Esophagus muscularis mucosa (tissue), 4 donors: ENCODE data around the gene DENND2A.
A peak's percentile ranks its signal among the peaks of the same experiment; 100 is the strongest.

Experiments
- EP300 ChIP-seq: sonication (generic); formaldehyde crosslinking; IDR thresholded peaks from one replicate; pipeline ENCODE4 v1.6.1; 2017; ENCODE audit warnings: antibody characterized with exemption
- POLR2AphosphoS5 ChIP-seq, 2 donors: sonication (generic); formaldehyde crosslinking; IDR thresholded peaks; one replicate each; pipeline ENCODE4 v1.6.1; 2017; ENCODE audit warnings: antibody characterized with exemption in 2 of 2
- TF ChIP-seq, protein P1 (sequence below), 3 experiments: fragments of 200-600 bp in 2 of 3; fragments of 450-650 bp in 1 of 3; sonication (generic) in 2 of 3; IDR thresholded peaks; one replicate each; pipeline ENCODE4 v1.5.1; 2017 to 2019; ENCODE audit warnings: antibody characterized with exemption in 3 of 3, mild to moderate bottlenecking in 2 of 3, moderate library complexity in 1 of 3

GRCh38 chr7:140653319-140654108 is 12.9 kb upstream of the DENND2A start:
- TF ChIP-seq, protein P1, sequence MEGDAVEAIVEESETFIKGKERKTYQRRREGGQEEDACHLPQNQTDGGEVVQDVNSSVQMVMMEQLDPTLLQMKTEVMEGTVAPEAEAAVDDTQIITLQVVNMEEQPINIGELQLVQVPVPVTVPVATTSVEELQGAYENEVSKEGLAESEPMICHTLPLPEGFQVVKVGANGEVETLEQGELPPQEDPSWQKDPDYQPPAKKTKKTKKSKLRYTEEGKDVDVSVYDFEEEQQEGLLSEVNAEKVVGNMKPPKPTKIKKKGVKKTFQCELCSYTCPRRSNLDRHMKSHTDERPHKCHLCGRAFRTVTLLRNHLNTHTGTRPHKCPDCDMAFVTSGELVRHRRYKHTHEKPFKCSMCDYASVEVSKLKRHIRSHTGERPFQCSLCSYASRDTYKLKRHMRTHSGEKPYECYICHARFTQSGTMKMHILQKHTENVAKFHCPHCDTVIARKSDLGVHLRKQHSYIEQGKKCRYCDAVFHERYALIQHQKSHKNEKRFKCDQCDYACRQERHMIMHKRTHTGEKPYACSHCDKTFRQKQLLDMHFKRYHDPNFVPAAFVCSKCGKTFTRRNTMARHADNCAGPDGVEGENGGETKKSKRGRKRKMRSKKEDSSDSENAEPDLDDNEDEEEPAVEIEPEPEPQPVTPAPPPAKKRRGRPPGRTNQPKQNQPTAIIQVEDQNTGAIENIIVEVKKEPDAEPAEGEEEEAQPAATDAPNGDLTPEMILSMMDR (IDR thresholded peaks at IDR 0.05) = peak; percentile 79 to 92 (median 90)
- TF ChIP-seq EP300 (no peak), POLR2AphosphoS5 (IDR thresholded peaks at IDR 0.05) (peak in 1 of 2 donors; percentile 57)
